Measurements from ENCODE around the gene TMEM240. TPM values are rescaled to one million over a fixed set of nuclear protein-coding genes. Genes with fewer than 3 reads are reported as not detected.

TMEM240 gene
- total and polyA plus RNA-seq, 10 of the 15 experiments (the other 5 are each of a cell fraction or from before 2014, with no cell fraction given) = 0.17 to 0.49 TPM; not detected in 8

- no peak; the same call in 1 of the 2 replicates for TF ChIP-seq RUNX3 (IDR thresholded peaks at IDR 0.05; ENCODE audit: low read length)
- peak; percentile 78 to 96 for TF ChIP-seq SRF (IDR thresholded peaks at IDR 0.05; ENCODE audit: low read depth in 2 of 2, low read length in 2 of 2)
- peak; percentile 93 for TF ChIP-seq NBN (IDR thresholded peaks at IDR 0.05)
- peak; percentile 76 for TF ChIP-seq RELB (IDR thresholded peaks at IDR 0.05; ENCODE audit: low read depth)
- no peak for TF ChIP-seq STAT3 (IDR thresholded peaks at IDR 0.05; ENCODE audit: low read depth, low read length)
- TF ChIP-seq RBBP5 (conservative IDR thresholded peaks at IDR 0.05) = no peak
- peak; percentile 100 for TF ChIP-seq CREB1 (IDR thresholded peaks at IDR 0.05; ENCODE audit: low read depth)
- peak; percentile 96 for TF ChIP-seq POLR2AphosphoS5 (IDR thresholded peaks at IDR 0.05; ENCODE audit: low read length)
- peak; percentile 80 for TF ChIP-seq STAT1 (conservative IDR thresholded peaks at IDR 0.05)
- peak; percentile 38 for TF ChIP-seq KLF5 (IDR thresholded peaks at IDR 0.05; ENCODE audit: partially characterized antibody)
- TF ChIP-seq SMARCA5 (IDR thresholded peaks at IDR 0.05) = no peak
- peak; percentile 51; the same call in 1 of the 2 replicates for TF ChIP-seq ZNF687 (IDR thresholded peaks at IDR 0.05)
- TF ChIP-seq RFX5 (IDR thresholded peaks at IDR 0.05; ENCODE audit: low read depth, low read length) = no peak
- TF ChIP-seq NFXL1 (IDR thresholded peaks at IDR 0.05; ENCODE audit: borderline replicate concordance) = no peak
- no peak for TF ChIP-seq RELA (IDR thresholded peaks at IDR 0.05; ENCODE audit: borderline replicate concordance, partially characterized antibody)
- TF ChIP-seq TARDBP (IDR thresholded peaks at IDR 0.05; ENCODE audit: borderline replicate concordance) = peak; percentile 72
- TF ChIP-seq DPF2 (IDR thresholded peaks at IDR 0.05) = 0 out of 2 replicates have a peak, but pooled peaks have one; percentile 56
- TF ChIP-seq TCF3 (IDR thresholded peaks at IDR 0.05; ENCODE audit: borderline replicate concordance, insufficient read depth, low read depth, low read length) = no peak
- TF ChIP-seq FOXK2 (IDR thresholded peaks at IDR 0.05) = peak; percentile 74
- TF ChIP-seq MAX (IDR thresholded peaks at IDR 0.05; ENCODE audit: low read depth, low read length) = peak; percentile 58; the same call in 1 of the 2 replicates
- TF ChIP-seq ZSCAN29 (IDR thresholded peaks at IDR 0.05) = 0 out of 2 replicates have a peak, but pooled peaks have one; percentile 31
- peak; percentile 96 for TF ChIP-seq ATF3 (IDR thresholded peaks at IDR 0.05; ENCODE audit: borderline replicate concordance, extremely low read depth, low read depth, low read length)
- peak; percentile 0 to 97; a peak in 1 of 3 replicates for TF ChIP-seq EGR1 (IDR thresholded peaks at IDR 0.05; ENCODE audit: borderline replicate concordance in 1 of 2, low read depth in 2 of 2, low read length in 2 of 2)
- TF ChIP-seq NFIC (IDR thresholded peaks at IDR 0.05; ENCODE audit: low read depth, low read length) = no peak
- peak; percentile 100 for TF ChIP-seq CREM (IDR thresholded peaks at IDR 0.05; ENCODE audit: low read depth)
- no peak; the same call in 1 of the 2 replicates for TF ChIP-seq TBL1XR1 (IDR thresholded peaks at IDR 0.05; ENCODE audit: low read depth, low read length)
Observed at GRCh38 chr1:1574721-1575537, 34.5 kb upstream of the TMEM240 start, which contains the start of gene SSU72 (continued).

All from GM12878 (cell line).